ENCODE measurements around the gene HOXB4.

DNA sequence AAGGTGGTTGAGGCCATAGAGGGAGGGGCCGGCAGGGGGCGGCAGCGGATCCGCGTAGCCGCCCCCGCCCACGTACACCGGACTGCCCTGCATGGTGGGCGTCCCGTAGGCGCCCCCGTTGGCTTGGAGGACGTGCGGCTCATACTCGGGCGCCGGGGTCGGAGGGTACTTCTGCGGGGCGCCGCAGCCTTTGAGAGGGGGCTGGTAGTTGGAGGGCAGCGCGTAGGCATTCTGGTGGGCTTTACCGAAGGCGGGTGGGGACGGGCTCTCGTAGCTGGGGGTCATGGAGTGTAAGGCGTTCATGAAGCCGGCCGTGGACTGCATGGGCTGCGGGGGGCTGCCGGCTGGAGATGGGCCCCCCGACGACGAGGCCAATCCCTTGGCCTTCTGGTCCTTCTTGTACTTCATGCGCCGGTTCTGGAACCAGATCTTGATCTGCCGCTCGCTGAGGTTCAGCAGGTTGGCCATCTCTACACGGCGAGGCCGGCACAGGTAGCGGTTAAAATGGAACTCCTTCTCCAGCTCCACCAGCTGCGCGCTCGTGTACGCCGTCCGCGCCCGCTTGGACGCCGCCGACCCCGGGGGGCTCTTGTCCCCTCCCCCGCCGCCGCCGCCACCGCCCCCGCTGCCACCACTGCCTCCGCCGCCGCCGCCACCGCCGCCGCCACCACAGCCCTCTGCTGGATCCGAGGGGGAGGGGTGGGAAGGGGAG lies 27.5 kb downstream of the HOXB4 start:
- TF ChIP-seq, protein P1, sequence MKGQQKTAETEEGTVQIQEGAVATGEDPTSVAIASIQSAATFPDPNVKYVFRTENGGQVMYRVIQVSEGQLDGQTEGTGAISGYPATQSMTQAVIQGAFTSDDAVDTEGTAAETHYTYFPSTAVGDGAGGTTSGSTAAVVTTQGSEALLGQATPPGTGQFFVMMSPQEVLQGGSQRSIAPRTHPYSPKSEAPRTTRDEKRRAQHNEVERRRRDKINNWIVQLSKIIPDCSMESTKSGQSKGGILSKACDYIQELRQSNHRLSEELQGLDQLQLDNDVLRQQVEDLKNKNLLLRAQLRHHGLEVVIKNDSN (IDR thresholded peaks at IDR 0.05; ENCODE audit: borderline replicate concordance, extremely low read length, insufficient read depth, low read depth, low read length), result no peak
- TF ChIP-seq, protein P2, sequence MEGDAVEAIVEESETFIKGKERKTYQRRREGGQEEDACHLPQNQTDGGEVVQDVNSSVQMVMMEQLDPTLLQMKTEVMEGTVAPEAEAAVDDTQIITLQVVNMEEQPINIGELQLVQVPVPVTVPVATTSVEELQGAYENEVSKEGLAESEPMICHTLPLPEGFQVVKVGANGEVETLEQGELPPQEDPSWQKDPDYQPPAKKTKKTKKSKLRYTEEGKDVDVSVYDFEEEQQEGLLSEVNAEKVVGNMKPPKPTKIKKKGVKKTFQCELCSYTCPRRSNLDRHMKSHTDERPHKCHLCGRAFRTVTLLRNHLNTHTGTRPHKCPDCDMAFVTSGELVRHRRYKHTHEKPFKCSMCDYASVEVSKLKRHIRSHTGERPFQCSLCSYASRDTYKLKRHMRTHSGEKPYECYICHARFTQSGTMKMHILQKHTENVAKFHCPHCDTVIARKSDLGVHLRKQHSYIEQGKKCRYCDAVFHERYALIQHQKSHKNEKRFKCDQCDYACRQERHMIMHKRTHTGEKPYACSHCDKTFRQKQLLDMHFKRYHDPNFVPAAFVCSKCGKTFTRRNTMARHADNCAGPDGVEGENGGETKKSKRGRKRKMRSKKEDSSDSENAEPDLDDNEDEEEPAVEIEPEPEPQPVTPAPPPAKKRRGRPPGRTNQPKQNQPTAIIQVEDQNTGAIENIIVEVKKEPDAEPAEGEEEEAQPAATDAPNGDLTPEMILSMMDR (IDR thresholded peaks at IDR 0.05 in 2 of 3, conservative IDR thresholded peaks at IDR 0.05 in 1 of 3; ENCODE audit: control insufficient read depth in 2 of 3, extremely low read depth in 1 of 3, insufficient read depth in 1 of 3, low read depth in 3 of 3, low read length in 3 of 3), result no peak
- TF ChIP-seq POLR2A (IDR thresholded peaks at IDR 0.05; ENCODE audit: low read depth, low read length) (no peak), NFIC (IDR thresholded peaks at IDR 0.05; ENCODE audit: low read depth, low read length) (no peak), CHD2 (IDR thresholded peaks at IDR 0.05; ENCODE audit: borderline replicate concordance, low read depth, low read length) (no peak), EGR1 (IDR thresholded peaks at IDR 0.05; ENCODE audit: borderline replicate concordance in 1 of 2, low read depth in 2 of 2, low read length in 2 of 2) (no peak)
- TF ChIP-seq, protein P3, sequence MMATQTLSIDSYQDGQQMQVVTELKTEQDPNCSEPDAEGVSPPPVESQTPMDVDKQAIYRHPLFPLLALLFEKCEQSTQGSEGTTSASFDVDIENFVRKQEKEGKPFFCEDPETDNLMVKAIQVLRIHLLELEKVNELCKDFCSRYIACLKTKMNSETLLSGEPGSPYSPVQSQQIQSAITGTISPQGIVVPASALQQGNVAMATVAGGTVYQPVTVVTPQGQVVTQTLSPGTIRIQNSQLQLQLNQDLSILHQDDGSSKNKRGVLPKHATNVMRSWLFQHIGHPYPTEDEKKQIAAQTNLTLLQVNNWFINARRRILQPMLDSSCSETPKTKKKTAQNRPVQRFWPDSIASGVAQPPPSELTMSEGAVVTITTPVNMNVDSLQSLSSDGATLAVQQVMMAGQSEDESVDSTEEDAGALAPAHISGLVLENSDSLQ (IDR thresholded peaks at IDR 0.05), result no peak
- TF ChIP-seq, protein P4, sequence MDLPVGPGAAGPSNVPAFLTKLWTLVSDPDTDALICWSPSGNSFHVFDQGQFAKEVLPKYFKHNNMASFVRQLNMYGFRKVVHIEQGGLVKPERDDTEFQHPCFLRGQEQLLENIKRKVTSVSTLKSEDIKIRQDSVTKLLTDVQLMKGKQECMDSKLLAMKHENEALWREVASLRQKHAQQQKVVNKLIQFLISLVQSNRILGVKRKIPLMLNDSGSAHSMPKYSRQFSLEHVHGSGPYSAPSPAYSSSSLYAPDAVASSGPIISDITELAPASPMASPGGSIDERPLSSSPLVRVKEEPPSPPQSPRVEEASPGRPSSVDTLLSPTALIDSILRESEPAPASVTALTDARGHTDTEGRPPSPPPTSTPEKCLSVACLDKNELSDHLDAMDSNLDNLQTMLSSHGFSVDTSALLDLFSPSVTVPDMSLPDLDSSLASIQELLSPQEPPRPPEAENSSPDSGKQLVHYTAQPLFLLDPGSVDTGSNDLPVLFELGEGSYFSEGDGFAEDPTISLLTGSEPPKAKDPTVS (IDR thresholded peaks at IDR 0.05; ENCODE audit: low read depth, low read length), result no peak
- TF ChIP-seq, protein P5, sequence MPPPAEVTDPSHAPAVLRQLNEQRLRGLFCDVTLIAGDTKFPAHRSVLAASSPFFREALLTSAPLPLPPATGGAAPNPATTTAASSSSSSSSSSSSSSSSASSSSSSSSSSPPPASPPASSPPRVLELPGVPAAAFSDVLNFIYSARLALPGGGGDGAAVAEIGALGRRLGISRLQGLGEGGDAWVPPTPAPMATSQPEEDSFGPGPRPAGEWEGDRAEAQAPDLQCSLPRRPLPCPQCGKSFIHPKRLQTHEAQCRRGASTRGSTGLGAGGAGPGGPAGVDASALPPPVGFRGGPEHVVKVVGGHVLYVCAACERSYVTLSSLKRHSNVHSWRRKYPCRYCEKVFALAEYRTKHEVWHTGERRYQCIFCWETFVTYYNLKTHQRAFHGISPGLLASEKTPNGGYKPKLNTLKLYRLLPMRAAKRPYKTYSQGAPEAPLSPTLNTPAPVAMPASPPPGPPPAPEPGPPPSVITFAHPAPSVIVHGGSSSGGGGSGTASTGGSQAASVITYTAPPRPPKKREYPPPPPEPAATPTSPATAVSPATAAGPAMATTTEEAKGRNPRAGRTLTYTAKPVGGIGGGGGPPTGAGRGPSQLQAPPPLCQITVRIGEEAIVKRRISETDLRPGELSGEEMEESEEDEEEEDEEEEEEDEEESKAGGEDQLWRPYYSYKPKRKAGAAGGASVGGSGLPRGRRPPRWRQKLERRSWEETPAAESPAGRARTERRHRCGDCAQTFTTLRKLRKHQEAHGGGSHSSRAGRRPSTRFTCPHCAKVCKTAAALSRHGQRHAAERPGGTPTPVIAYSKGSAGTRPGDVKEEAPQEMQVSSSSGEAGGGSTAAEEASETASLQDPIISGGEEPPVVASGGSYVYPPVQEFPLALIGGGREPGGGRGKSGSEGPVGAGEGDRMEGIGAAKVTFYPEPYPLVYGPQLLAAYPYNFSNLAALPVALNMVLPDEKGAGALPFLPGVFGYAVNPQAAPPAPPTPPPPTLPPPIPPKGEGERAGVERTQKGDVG (CRISPR knock-in tag; IDR thresholded peaks at IDR 0.05), result no peak
- TF ChIP-seq, protein P6, sequence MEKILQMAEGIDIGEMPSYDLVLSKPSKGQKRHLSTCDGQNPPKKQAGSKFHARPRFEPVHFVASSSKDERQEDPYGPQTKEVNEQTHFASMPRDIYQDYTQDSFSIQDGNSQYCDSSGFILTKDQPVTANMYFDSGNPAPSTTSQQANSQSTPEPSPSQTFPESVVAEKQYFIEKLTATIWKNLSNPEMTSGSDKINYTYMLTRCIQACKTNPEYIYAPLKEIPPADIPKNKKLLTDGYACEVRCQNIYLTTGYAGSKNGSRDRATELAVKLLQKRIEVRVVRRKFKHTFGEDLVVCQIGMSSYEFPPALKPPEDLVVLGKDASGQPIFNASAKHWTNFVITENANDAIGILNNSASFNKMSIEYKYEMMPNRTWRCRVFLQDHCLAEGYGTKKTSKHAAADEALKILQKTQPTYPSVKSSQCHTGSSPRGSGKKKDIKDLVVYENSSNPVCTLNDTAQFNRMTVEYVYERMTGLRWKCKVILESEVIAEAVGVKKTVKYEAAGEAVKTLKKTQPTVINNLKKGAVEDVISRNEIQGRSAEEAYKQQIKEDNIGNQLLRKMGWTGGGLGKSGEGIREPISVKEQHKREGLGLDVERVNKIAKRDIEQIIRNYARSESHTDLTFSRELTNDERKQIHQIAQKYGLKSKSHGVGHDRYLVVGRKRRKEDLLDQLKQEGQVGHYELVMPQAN (conservative IDR thresholded peaks at IDR 0.05), result no peak

Measured in GM12878 (cell line).